NCI-H1694 (cell line): Measurements from ENCODE around the gene DGKE.

Source experiments
- DNase-seq: peaks from one replicate; lab custom pipeline; 2025; lab: John Stamatoyannopoulos, UW

DGKE gene

GRCh38 chr17:56815711-56816110, 18.2 kb upstream of the DGKE start:
- DNase-seq: no peak

GRCh38 chr17:56817066-56817465, 16.9 kb upstream of the DGKE start:
- DNase-seq: no peak

GRCh38 chr17:56819030-56819429, 14.9 kb upstream of the DGKE start:
- DNase-seq: no peak

GRCh38 chr17:56819431-56820145, 14.4 kb upstream of the DGKE start:
- DNase-seq: peak; percentile 86

- DNase-seq: no peak
Observed at GRCh38 chr17:56820207-56820606, 13.7 kb upstream of the DGKE start.

- no peak for DNase-seq
Observed at GRCh38 chr17:56821847-56822534, 12.0 kb upstream of the DGKE start.

GRCh38 chr17:56822725-56823124, 11.2 kb upstream of the DGKE start:
- DNase-seq: no peak

GRCh38 chr17:56823848-56824247, 10.1 kb upstream of the DGKE start:
- DNase-seq: no peak

- no peak for DNase-seq
Observed at GRCh38 chr17:56824503-56824902, 9.4 kb upstream of the DGKE start.

GRCh38 chr17:56826611-56827414, 7.1 kb upstream of the DGKE start:
- peak; percentile 33 for DNase-seq

- peak; percentile 63 for DNase-seq
Observed at GRCh38 chr17:56830726-56831368, 3.1 kb upstream of the DGKE start.

- DNase-seq: no peak
Observed at GRCh38 chr17:56831369-56832095, 2.4 kb upstream of the DGKE start.

GRCh38 chr17:56832446-56832845, 1.5 kb upstream of the DGKE start:
- no peak for DNase-seq

GRCh38 chr17:56833057-56833808, 718 bp upstream of the DGKE start:
- peak; percentile 49 for DNase-seq

- no peak for DNase-seq
Observed at GRCh38 chr17:56834380-56835263, 671 bp downstream of the DGKE start.

- DNase-seq: no peak
Observed at GRCh38 chr17:56835264-56835585, 1.3 kb downstream of the DGKE start.

- DNase-seq: no peak
Observed at GRCh38 chr17:56838687-56839086, 4.7 kb downstream of the DGKE start.

- no peak for DNase-seq
Observed at GRCh38 chr17:56842577-56842976, 8.6 kb downstream of the DGKE start.

GRCh38 chr17:56845934-56846333, 12.0 kb downstream of the DGKE start:
- no peak for DNase-seq

- no peak for DNase-seq
Observed at GRCh38 chr17:56847106-56847505, 13.2 kb downstream of the DGKE start.
